Activated CD8-positive, alpha-beta T cell treated with anti-CD3 and anti-CD28 coated beads, Interleukin-2, amount 10 ng/mL, durations not matched to agents 7 days and 5 days (primary cell): ENCODE results near the gene MUC4. TPM values are rescaled to one million over a fixed set of nuclear protein-coding genes. Genes with fewer than 3 reads are reported as not detected.
"Not testable (repeated sequence)": the region's sequence is repeated elsewhere in the genome, so short reads cannot be mapped to it uniquely, and the experiment has no call there.

Source experiments
- ATAC-seq: fragments of 150-1000 bp; cut with Tn5 transposase; one replicate; pipeline ENCODE4 v1.10.0; 2021; ENCODE audit warnings: moderate library complexity
- CTCF ChIA-PET: fragments of 350-600 bp; sonication (Branson Sonifier 250); formaldehyde crosslinking; loops from one replicate; lab custom pipeline; 2021; ENCODE audit warnings: antibody characterized with exemption; lab: Charles Lee
- POLR2A ChIA-PET: fragments of 350-600 bp; sonication (Branson Sonifier 250); formaldehyde crosslinking; loops from one replicate; lab custom pipeline; 2021; ENCODE audit warnings: antibody characterized with exemption; lab: Charles Lee
- DNase-seq: peaks from one replicate; pipeline ENCODE4 v3.0.0-alpha.2; 2020
- H3K27ac Mint-ChIP-seq: one replicate; pipeline ENCODE4 v1.8.0; 2021; ENCODE audit warnings: mild to moderate bottlenecking, mixed read lengths
- H3K27me3 Mint-ChIP-seq: one replicate; pipeline ENCODE4 v1.8.0; 2021; ENCODE audit warnings: low read depth, mixed read lengths
- H3K36me3 Mint-ChIP-seq: one replicate; pipeline ENCODE4 v1.8.0; 2021; ENCODE audit warnings: low read depth, mixed read lengths
- H3K4me1 Mint-ChIP-seq: one replicate; pipeline ENCODE4 v1.8.0; 2021; ENCODE audit warnings: low read depth, mixed read lengths
- H3K4me3 Mint-ChIP-seq: one replicate; pipeline ENCODE4 v1.8.0; 2021; ENCODE audit warnings: mild to moderate bottlenecking, mixed read lengths
- H3K9me3 Mint-ChIP-seq: one replicate; pipeline ENCODE4 v1.8.0; 2022; ENCODE audit warnings: mixed read lengths; ENCODE audit not compliant: insufficient read depth
- total RNA-seq, 2 experiments: library from RNA; stranded (reverse); gene quantifications; one replicate each; pipeline ENCODE4 v1.2.3, GENCODE V29; 2021

Gene MUC4
- total RNA-seq, 2 experiments from 2014 or later: 0.05 TPM; not detected in 1

GRCh38 chr3:195794708-195795107 is 17.0 kb downstream of the MUC4 start:
- H3K36me3 Mint-ChIP-seq: peaks cover 19% of the 10 kb centered on the region
- no peak for DNase-seq
- H3K27me3 Mint-ChIP-seq: peaks cover 12% of the 10 kb centered on the region
- POLR2A ChIA-PET: no interaction called here
- H3K9me3 Mint-ChIP-seq: peaks cover 24% of the 10 kb centered on the region
- no peak overlapping the region for H3K27ac Mint-ChIP-seq
- H3K4me1 Mint-ChIP-seq: peaks cover 15% of the 10 kb centered on the region
- H3K4me3 Mint-ChIP-seq: no peak overlapping the region
- ATAC-seq: no peak
- CTCF ChIA-PET: interaction anchor here (1.3 kb wide), 1 partner anchor 57 kb away, joined by 5 read pairs; no protein-coding TSS in a partner anchor

- POLR2A ChIA-PET, ATAC-seq, H3K4me3 Mint-ChIP-seq, DNase-seq, CTCF ChIA-PET, H3K27ac Mint-ChIP-seq: not testable (repeated sequence)
- peaks cover 12% of the 10 kb centered on the region for H3K27me3 Mint-ChIP-seq
- H3K4me1 Mint-ChIP-seq: peaks cover 25% of the 10 kb centered on the region
- peaks cover 35% of the 10 kb centered on the region for H3K36me3 Mint-ChIP-seq
- peaks cover 38% of the 10 kb centered on the region for H3K9me3 Mint-ChIP-seq
These were observed 19.1 kb downstream of the MUC4 start for GRCh38 chr3:195792621-195793020.

- H3K27ac Mint-ChIP-seq: no peak overlapping the region
- H3K36me3 Mint-ChIP-seq: peaks cover 44% of the 10 kb centered on the region
- no peak overlapping the region for H3K4me3 Mint-ChIP-seq
- H3K9me3 Mint-ChIP-seq: peaks cover 40% of the 10 kb centered on the region
- ChIA-PET CTCF (interaction anchor here (0.7 to 0.9 kb wide), 2 partner anchors 14 to 60 kb away, joined by 3 read pairs; no protein-coding TSS in a partner anchor), POLR2A (no interaction called here)
- H3K27me3 Mint-ChIP-seq: peaks cover 12% of the 10 kb centered on the region
- peaks cover 34% of the 10 kb centered on the region for H3K4me1 Mint-ChIP-seq
- DNase-seq (no peak), ATAC-seq (no peak)
These were observed 20.8 kb downstream of the MUC4 start for GRCh38 chr3:195790901-195791300.

GRCh38 chr3:195788711-195789581 is 22.8 kb downstream of the MUC4 start:
- Mint-ChIP-seq H3K27ac (peak overlapping the region; percentile 85), H3K4me1 (peaks cover 51% of the 10 kb centered on the region), H3K36me3 (peaks cover 63% of the 10 kb centered on the region), H3K4me3 (peak overlapping the region; percentile 2), H3K27me3 (peaks cover 7% of the 10 kb centered on the region), H3K9me3 (peaks cover 57% of the 10 kb centered on the region)
- CTCF ChIA-PET: no interaction called here
- DNase-seq (no peak), ATAC-seq (no peak)
- POLR2A ChIA-PET: no interaction called here

- Mint-ChIP-seq H3K36me3 (peaks cover 73% of the 10 kb centered on the region), H3K4me3 (peak overlapping the region; percentile 17), H3K4me1 (peaks cover 61% of the 10 kb centered on the region), H3K9me3 (peaks cover 51% of the 10 kb centered on the region), H3K27ac (peak overlapping the region; percentile 93)
- ATAC-seq, CTCF ChIA-PET, H3K27me3 Mint-ChIP-seq, POLR2A ChIA-PET, DNase-seq: not testable (repeated sequence)
These were observed 25.8 kb downstream of the MUC4 start for GRCh38 chr3:195785781-195786405.

GRCh38 chr3:195784031-195784430 is 27.7 kb downstream of the MUC4 start:
- H3K4me1 Mint-ChIP-seq: peaks cover 56% of the 10 kb centered on the region
- ATAC-seq, CTCF ChIA-PET, POLR2A ChIA-PET, H3K27me3 Mint-ChIP-seq, DNase-seq: not testable (repeated sequence)
- peak overlapping the region; percentile 4 for H3K4me3 Mint-ChIP-seq
- H3K36me3 Mint-ChIP-seq: peaks cover 65% of the 10 kb centered on the region
- H3K9me3 Mint-ChIP-seq: peaks cover 35% of the 10 kb centered on the region
- H3K27ac Mint-ChIP-seq: peak overlapping the region; percentile 93

- POLR2A ChIA-PET, ATAC-seq, H3K4me3 Mint-ChIP-seq, H3K27me3 Mint-ChIP-seq, CTCF ChIA-PET, DNase-seq: not testable (repeated sequence)
- H3K9me3 Mint-ChIP-seq: peaks cover 35% of the 10 kb centered on the region
- peak overlapping the region; percentile 91 for H3K27ac Mint-ChIP-seq
- peaks cover 56% of the 10 kb centered on the region for H3K36me3 Mint-ChIP-seq
- H3K4me1 Mint-ChIP-seq: peaks cover 47% of the 10 kb centered on the region
These were observed 30.5 kb downstream of the MUC4 start for GRCh38 chr3:195781236-195781635.

GRCh38 chr3:195777975-195778374 is 33.8 kb downstream of the MUC4 start:
- ChIA-PET CTCF (no interaction called here), POLR2A (no interaction called here)
- ATAC-seq (no peak), DNase-seq (no peak)
- H3K9me3 Mint-ChIP-seq: peaks cover 13% of the 10 kb centered on the region
- peaks cover 30% of the 10 kb centered on the region for H3K36me3 Mint-ChIP-seq
- peaks cover 22% of the 10 kb centered on the region for H3K4me1 Mint-ChIP-seq
- H3K27me3 Mint-ChIP-seq: no peaks in the 10 kb centered on the region
- H3K4me3 Mint-ChIP-seq: no peak overlapping the region
- peak overlapping the region; percentile 84 for H3K27ac Mint-ChIP-seq

- Mint-ChIP-seq H3K27me3 (no peaks in the 10 kb centered on the region), H3K36me3 (peaks cover 10% of the 10 kb centered on the region), H3K27ac (no peak overlapping the region), H3K9me3 (peaks cover 7% of the 10 kb centered on the region), H3K4me1 (peaks cover 7% of the 10 kb centered on the region), H3K4me3 (no peak overlapping the region)
- DNase-seq (no peak), ATAC-seq (no peak)
- CTCF ChIA-PET: no interaction called here
- POLR2A ChIA-PET: no interaction called here
These were observed 36.8 kb downstream of the MUC4 start for GRCh38 chr3:195774917-195775316.

GRCh38 chr3:195773956-195774537 is 37.7 kb downstream of the MUC4 start:
- Mint-ChIP-seq H3K36me3 (peaks cover 10% of the 10 kb centered on the region), H3K4me3 (no peak overlapping the region), H3K27ac (no peak overlapping the region), H3K9me3 (peaks cover 7% of the 10 kb centered on the region), H3K27me3 (no peaks in the 10 kb centered on the region), H3K4me1 (peaks cover 7% of the 10 kb centered on the region)
- ChIA-PET CTCF (no interaction called here), POLR2A (no interaction called here)
- no peak for DNase-seq
- no peak for ATAC-seq

- no peaks in the 10 kb centered on the region for H3K4me1 Mint-ChIP-seq
- peak overlapping the region; percentile 56 for H3K4me3 Mint-ChIP-seq
- H3K27ac Mint-ChIP-seq: peak overlapping the region; percentile 81
- POLR2A ChIA-PET: no interaction called here
- peaks cover 3% of the 10 kb centered on the region for H3K36me3 Mint-ChIP-seq
- ATAC-seq (peak; percentile 27), DNase-seq (no peak)
- H3K9me3 Mint-ChIP-seq: no peaks in the 10 kb centered on the region
- no peaks in the 10 kb centered on the region for H3K27me3 Mint-ChIP-seq
- CTCF ChIA-PET: interaction anchor here (0.6 to 1.6 kb wide), 2 partner anchors 79 to 384 kb away, joined by 3 to 4 read pairs; no protein-coding TSS in a partner anchor
These were observed 40.0 kb downstream of the MUC4 start for GRCh38 chr3:195771646-195772300.
